Natural killer cell treated with Interleukin-12 subunit alpha and Interleukin-12 subunit beta and Interleukin-15 and Interleukin-18, amount 100 ng/mL, for 72 hours (primary cell): ENCODE data around the gene WBP11. TPM values are rescaled to one million over a fixed set of nuclear protein-coding genes. Genes with fewer than 3 reads are reported as not detected.

ENCODE experiments used
- ATAC-seq, 2 donors: fragments of 150-1000 bp; cut with Tn5 transposase in 1 of 2; sonication (Bioruptor Pico), chemical (Tn5 transposase) in 1 of 2; 2 replicates each; pipeline ENCODE4 v1.10.0; 2021
- DNase-seq: peaks from one replicate; pipeline ENCODE4 v3.0.0; 2022; ENCODE audit warnings: low spot score
- H3K27ac Mint-ChIP-seq, 2 donors: 1 replicate in 1 of 2; 2 replicates in 1 of 2; pipeline ENCODE4 v1.8.0; 2022; ENCODE audit warnings: mixed read lengths in 2 of 2, mild to moderate bottlenecking in 1 of 2, moderate library complexity in 1 of 2
- H3K27me3 Mint-ChIP-seq, 2 donors: 1 replicate in 1 of 2; 2 replicates in 1 of 2; pipeline ENCODE4 v1.8.0; 2022; ENCODE audit warnings: mixed read lengths in 2 of 2
- H3K36me3 Mint-ChIP-seq: one replicate; pipeline ENCODE4 v1.8.0; 2022; ENCODE audit warnings: mixed read lengths
- H3K4me1 Mint-ChIP-seq, 2 donors: 1 replicate in 1 of 2; 2 replicates in 1 of 2; pipeline ENCODE4 v1.8.0; 2022; ENCODE audit warnings: low read depth in 2 of 2, mixed read lengths in 2 of 2, mild to moderate bottlenecking in 1 of 2
- H3K4me3 Mint-ChIP-seq: one replicate; pipeline ENCODE4 v1.8.0; 2022; ENCODE audit warnings: mixed read lengths
- H3K9me3 Mint-ChIP-seq: 2 replicates; pipeline ENCODE4 v1.8.0; 2022; ENCODE audit warnings: mixed read lengths
- total RNA-seq, 2 donors: library from RNA; stranded (reverse); gene quantifications; one replicate each; pipeline ENCODE4 v1.2.3, GENCODE V29; 2022

The WBP11 gene
- total RNA-seq, 2 donors from 2014 or later = 74.0 to 96.2 TPM

GRCh38 chr12:14803830-14804160 is 517 bp upstream of the WBP11 start:
- H3K9me3 Mint-ChIP-seq = no peaks in the 10 kb centered on the region
- H3K4me1 Mint-ChIP-seq = peaks cover 0 to 8% of the 10 kb centered on the region in 2 donors
- no peaks in the 10 kb centered on the region for H3K27me3 Mint-ChIP-seq
- H3K36me3 Mint-ChIP-seq = peaks cover 16% of the 10 kb centered on the region
- ATAC-seq (peak in 1 of 2 donors; percentile 1), DNase-seq (no peak)
- no peak overlapping the region for H3K4me3 Mint-ChIP-seq
- no peak overlapping the region for H3K27ac Mint-ChIP-seq

GRCh38 chr12:14802721-14803010 is 612 bp downstream of the WBP11 start:
- ATAC-seq = no peak
- no peaks in the 10 kb centered on the region for H3K27me3 Mint-ChIP-seq

GRCh38 chr12:14802247-14802646 is 1.0 kb downstream of the WBP11 start:
- no peaks in the 10 kb centered on the region for H3K9me3 Mint-ChIP-seq
- H3K27ac Mint-ChIP-seq = no peak overlapping the region
- ATAC-seq (no peak), DNase-seq (no peak)
- peaks cover 22% of the 10 kb centered on the region for H3K36me3 Mint-ChIP-seq
- no peaks in the 10 kb centered on the region for H3K27me3 Mint-ChIP-seq
- H3K4me1 Mint-ChIP-seq = peaks cover 0 to 8% of the 10 kb centered on the region in 2 donors
- H3K4me3 Mint-ChIP-seq = no peak overlapping the region

More at GRCh38 chr12:14802721-14803010, 612 bp downstream of the WBP11 start:
- no peak overlapping the region for H3K4me3 Mint-ChIP-seq
- DNase-seq = no peak
- H3K9me3 Mint-ChIP-seq = no peaks in the 10 kb centered on the region
- H3K27ac Mint-ChIP-seq = no peak overlapping the region
- peaks cover 0 to 8% of the 10 kb centered on the region in 2 donors for H3K4me1 Mint-ChIP-seq
- peaks cover 18% of the 10 kb centered on the region for H3K36me3 Mint-ChIP-seq

GRCh38 chr12:14795028-14795448 is 8.2 kb downstream of the WBP11 start:
- H3K27ac Mint-ChIP-seq = no peak overlapping the region
- DNase-seq (no peak), ATAC-seq (no peak)
- no peaks in the 10 kb centered on the region for H3K27me3 Mint-ChIP-seq
- no peaks in the 10 kb centered on the region for H3K9me3 Mint-ChIP-seq
- no peak overlapping the region for H3K4me3 Mint-ChIP-seq
- H3K36me3 Mint-ChIP-seq = peaks cover 54% of the 10 kb centered on the region
- peaks cover 0 to 8% of the 10 kb centered on the region in 2 donors for H3K4me1 Mint-ChIP-seq

- no peaks in the 10 kb centered on the region for H3K27me3 Mint-ChIP-seq
- H3K36me3 Mint-ChIP-seq = peaks cover 33% of the 10 kb centered on the region
- H3K4me1 Mint-ChIP-seq = peaks cover 0 to 4% of the 10 kb centered on the region in 2 donors
- no peak for DNase-seq
- no peak for ATAC-seq
- H3K4me3 Mint-ChIP-seq = no peak overlapping the region
- H3K27ac Mint-ChIP-seq = no peak overlapping the region
- no peaks in the 10 kb centered on the region for H3K9me3 Mint-ChIP-seq
Observed at GRCh38 chr12:14785568-14785967, 17.7 kb downstream of the WBP11 start.

- H3K4me3 Mint-ChIP-seq = no peak overlapping the region
- H3K36me3 Mint-ChIP-seq = peaks cover 22% of the 10 kb centered on the region
- H3K27me3 Mint-ChIP-seq = peaks cover 0 to 1% of the 10 kb centered on the region in 2 donors
- H3K27ac Mint-ChIP-seq = no peak overlapping the region
- ATAC-seq (no peak), DNase-seq (no peak)
- no peaks in the 10 kb centered on the region for H3K9me3 Mint-ChIP-seq
- H3K4me1 Mint-ChIP-seq = peaks cover 0 to 6% of the 10 kb centered on the region in 2 donors
Observed at GRCh38 chr12:14784471-14784870, 18.8 kb downstream of the WBP11 start.

GRCh38 chr12:14782756-14783155 is 20.5 kb downstream of the WBP11 start:
- H3K4me1 Mint-ChIP-seq = peaks cover 0 to 6% of the 10 kb centered on the region in 2 donors
- H3K27me3 Mint-ChIP-seq = peaks cover 0 to 2% of the 10 kb centered on the region in 2 donors
- DNase-seq (no peak), ATAC-seq (no peak)
- peaks cover 12% of the 10 kb centered on the region for H3K36me3 Mint-ChIP-seq
- no peaks in the 10 kb centered on the region for H3K9me3 Mint-ChIP-seq
- H3K27ac Mint-ChIP-seq = no peak overlapping the region
- no peak overlapping the region for H3K4me3 Mint-ChIP-seq

GRCh38 chr12:14781563-14781962 is 21.7 kb downstream of the WBP11 start:
- peaks cover 0 to 6% of the 10 kb centered on the region in 2 donors for H3K4me1 Mint-ChIP-seq
- H3K9me3 Mint-ChIP-seq = no peaks in the 10 kb centered on the region
- peaks cover 0 to 2% of the 10 kb centered on the region in 2 donors for H3K27me3 Mint-ChIP-seq
- H3K27ac Mint-ChIP-seq = no peak overlapping the region
- DNase-seq (no peak), ATAC-seq (no peak)
- peaks cover under 1% of the 10 kb centered on the region for H3K36me3 Mint-ChIP-seq
- no peak overlapping the region for H3K4me3 Mint-ChIP-seq

GRCh38 chr12:14780859-14781258 is 22.4 kb downstream of the WBP11 start:
- H3K4me3 Mint-ChIP-seq = no peak overlapping the region
- peaks cover 0 to 2% of the 10 kb centered on the region in 2 donors for H3K27me3 Mint-ChIP-seq
- no peak overlapping the region for H3K27ac Mint-ChIP-seq
- ATAC-seq = no peak
- no peak for DNase-seq
- H3K4me1 Mint-ChIP-seq = peaks cover 6 to 11% of the 10 kb centered on the region in 2 donors
- no peaks in the 10 kb centered on the region for H3K9me3 Mint-ChIP-seq
- no peaks in the 10 kb centered on the region for H3K36me3 Mint-ChIP-seq

GRCh38 chr12:14779834-14780233 is 23.4 kb downstream of the WBP11 start:
- H3K27me3 Mint-ChIP-seq = peaks cover 0 to 2% of the 10 kb centered on the region in 2 donors

GRCh38 chr12:14777271-14777670 is 26.0 kb downstream of the WBP11 start:
- DNase-seq (no peak), ATAC-seq (no peak)
- Mint-ChIP-seq H3K4me1 (peaks cover 29 to 37% of the 10 kb centered on the region in 2 donors), H3K27me3 (peaks cover 0 to 2% of the 10 kb centered on the region in 2 donors), H3K4me3 (no peak overlapping the region), H3K27ac (peak overlapping the region in 1 of 2 donors; percentile 24), H3K36me3 (no peaks in the 10 kb centered on the region), H3K9me3 (no peaks in the 10 kb centered on the region)

More at GRCh38 chr12:14779834-14780233, 23.4 kb downstream of the WBP11 start:
- H3K36me3 Mint-ChIP-seq = no peaks in the 10 kb centered on the region
- ATAC-seq (no peak), DNase-seq (no peak)
- H3K9me3 Mint-ChIP-seq = no peaks in the 10 kb centered on the region
- peaks cover 15 to 21% of the 10 kb centered on the region in 2 donors for H3K4me1 Mint-ChIP-seq
- no peak overlapping the region for H3K4me3 Mint-ChIP-seq
- peak overlapping the region in 1 of 2 donors; percentile 3 for H3K27ac Mint-ChIP-seq

- DNase-seq = no peak
- peaks cover 0 to 2% of the 10 kb centered on the region in 2 donors for H3K27me3 Mint-ChIP-seq
- peak overlapping the region; percentile 96 for H3K4me3 Mint-ChIP-seq
- no peak for ATAC-seq
- H3K4me1 Mint-ChIP-seq = peaks cover 37 to 45% of the 10 kb centered on the region in 2 donors
- no peaks in the 10 kb centered on the region for H3K36me3 Mint-ChIP-seq
- H3K9me3 Mint-ChIP-seq = no peaks in the 10 kb centered on the region
- H3K27ac Mint-ChIP-seq = peak overlapping the region; percentile 98 to 100
Observed at GRCh38 chr12:14776236-14776961, 26.9 kb downstream of the WBP11 start.

GRCh38 chr12:14775636-14775980 is 27.7 kb downstream of the WBP11 start:
- Mint-ChIP-seq H3K36me3 (no peaks in the 10 kb centered on the region), H3K4me3 (peak overlapping the region; percentile 96), H3K27ac (peak overlapping the region; percentile 98 to 100), H3K4me1 (peaks cover 45 to 50% of the 10 kb centered on the region in 2 donors), H3K27me3 (peaks cover 0 to 2% of the 10 kb centered on the region in 2 donors), H3K9me3 (no peaks in the 10 kb centered on the region)
- DNase-seq = no peak
- ATAC-seq = no peak

- Mint-ChIP-seq H3K4me3 (peak overlapping the region; percentile 96), H3K27ac (peak overlapping the region; percentile 98 to 100), H3K36me3 (no peaks in the 10 kb centered on the region), H3K4me1 (peaks cover 49 to 50% of the 10 kb centered on the region in 2 donors), H3K9me3 (no peaks in the 10 kb centered on the region), H3K27me3 (peaks cover 0 to 2% of the 10 kb centered on the region in 2 donors)
- no peak for ATAC-seq
- peak; percentile 65 for DNase-seq
Observed at GRCh38 chr12:14774906-14775635, 28.2 kb downstream of the WBP11 start.
